ENCODE results near the gene SLC39A12.

GRCh38 chr10:18044976-18045720 is 93.4 kb downstream of the SLC39A12 start:
- TF ChIP-seq POLR2AphosphoS5 (IDR thresholded peaks at IDR 0.05; ENCODE audit: low read depth, low read length) (no peak), ZNF207 (IDR thresholded peaks at IDR 0.05; ENCODE audit: borderline replicate concordance) (no peak), ZNF776 (CRISPR knock-in tag; IDR thresholded peaks at IDR 0.05) (no peak), RFX5 (IDR thresholded peaks at IDR 0.05; ENCODE audit: low read depth, low read length) (no peak), ZNF674 (CRISPR knock-in tag; IDR thresholded peaks at IDR 0.05; ENCODE audit: low read depth) (no peak), EZH2 (conservative IDR thresholded peaks at IDR 0.05; ENCODE audit: low read depth, low read length) (no peak), PHF20 (CRISPR knock-in tag; IDR thresholded peaks at IDR 0.05) (no peak)
- TF ChIP-seq, protein P1, sequence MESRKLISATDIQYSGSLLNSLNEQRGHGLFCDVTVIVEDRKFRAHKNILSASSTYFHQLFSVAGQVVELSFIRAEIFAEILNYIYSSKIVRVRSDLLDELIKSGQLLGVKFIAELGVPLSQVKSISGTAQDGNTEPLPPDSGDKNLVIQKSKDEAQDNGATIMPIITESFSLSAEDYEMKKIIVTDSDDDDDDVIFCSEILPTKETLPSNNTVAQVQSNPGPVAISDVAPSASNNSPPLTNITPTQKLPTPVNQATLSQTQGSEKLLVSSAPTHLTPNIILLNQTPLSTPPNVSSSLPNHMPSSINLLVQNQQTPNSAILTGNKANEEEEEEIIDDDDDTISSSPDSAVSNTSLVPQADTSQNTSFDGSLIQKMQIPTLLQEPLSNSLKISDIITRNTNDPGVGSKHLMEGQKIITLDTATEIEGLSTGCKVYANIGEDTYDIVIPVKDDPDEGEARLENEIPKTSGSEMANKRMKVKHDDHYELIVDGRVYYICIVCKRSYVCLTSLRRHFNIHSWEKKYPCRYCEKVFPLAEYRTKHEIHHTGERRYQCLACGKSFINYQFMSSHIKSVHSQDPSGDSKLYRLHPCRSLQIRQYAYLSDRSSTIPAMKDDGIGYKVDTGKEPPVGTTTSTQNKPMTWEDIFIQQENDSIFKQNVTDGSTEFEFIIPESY (CRISPR knock-in tag; IDR thresholded peaks at IDR 0.05), result no peak

Measured in HepG2 (cell line).